HG03457 (cell line): Measurements from ENCODE around the gene TBCK.

Experiments
- ATAC-seq: cut with Tn5 transposase; IDR thresholded peaks from one replicate; pipeline ENCODE4 v1.9.1; 2021; ENCODE audit warnings: moderate number of reproducible peaks; ENCODE audit not compliant: unreplicated experiment

TBCK gene

DNA sequence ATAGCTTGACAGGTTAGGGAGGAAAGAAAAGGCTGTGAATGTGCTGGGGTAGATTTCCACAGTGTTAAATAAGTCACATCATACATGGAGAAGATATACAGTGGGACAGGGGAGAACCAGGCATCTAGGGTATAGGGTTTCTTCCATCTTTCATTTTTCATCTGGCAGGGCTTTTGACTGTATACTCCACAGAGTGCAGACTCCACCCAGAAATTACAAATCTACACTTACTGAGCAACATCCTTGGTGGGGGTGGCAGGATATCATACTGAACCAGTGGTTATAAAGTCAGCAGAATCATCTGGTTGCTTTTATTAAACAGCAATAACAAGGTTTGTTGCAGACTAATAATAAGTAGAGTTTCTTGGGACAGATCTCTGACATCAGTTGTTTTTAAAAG, 266.5 kb downstream of the TBCK start:
- ATAC-seq = no peak

DNA sequence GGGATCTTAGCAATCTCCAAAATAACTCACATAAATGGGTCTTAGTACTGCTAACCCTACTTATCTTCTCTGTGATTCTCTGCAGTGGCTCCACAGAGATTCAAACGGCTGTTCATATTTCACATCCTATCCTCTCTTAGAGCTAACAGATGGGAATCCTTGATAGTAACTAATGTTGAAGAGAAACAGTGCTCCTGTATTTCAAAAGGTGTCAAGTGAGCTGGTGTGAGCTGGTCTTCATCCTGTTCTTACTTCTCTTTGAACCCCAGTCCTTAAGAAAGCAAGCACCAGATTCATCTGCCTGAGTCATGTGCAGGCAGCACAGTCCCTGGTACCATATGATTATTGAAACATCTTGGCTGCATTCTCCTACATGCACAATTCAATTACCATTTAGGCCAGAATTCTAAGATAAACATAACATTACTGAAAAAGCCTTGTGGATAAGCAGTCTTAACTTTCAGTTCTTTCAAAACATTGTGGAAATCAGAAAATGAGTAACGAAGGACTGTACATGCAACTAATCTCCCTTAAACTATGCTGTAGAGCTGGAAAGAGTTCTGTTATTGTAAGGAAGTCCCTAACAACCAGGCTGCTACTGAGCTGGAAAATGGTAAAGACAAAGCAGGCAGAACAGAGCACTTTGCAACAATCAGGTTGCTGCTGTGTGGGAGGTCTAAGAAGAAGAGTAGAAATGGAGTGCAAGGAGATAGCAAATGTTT, 267.6 kb downstream of the TBCK start:
- no peak for ATAC-seq

DNA sequence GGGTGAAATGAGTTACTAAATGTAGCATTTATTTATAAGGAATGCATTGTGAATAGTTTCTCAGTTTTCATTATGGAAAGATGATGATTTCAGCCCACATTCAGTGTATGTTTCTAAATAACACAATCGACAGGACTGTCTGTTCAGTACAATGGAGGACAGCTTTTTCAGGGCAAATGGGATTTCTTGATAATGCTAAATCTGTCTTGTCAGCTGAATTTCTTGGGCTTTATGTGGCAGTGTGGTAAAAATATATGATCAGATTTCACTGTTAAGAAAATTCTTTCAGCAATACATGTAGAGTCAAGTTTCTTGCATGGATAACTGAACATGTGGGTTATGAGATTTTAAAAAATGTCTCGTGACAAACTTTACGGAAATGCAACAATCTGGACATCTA, 269.9 kb downstream of the TBCK start:
- ATAC-seq = no peak

DNA sequence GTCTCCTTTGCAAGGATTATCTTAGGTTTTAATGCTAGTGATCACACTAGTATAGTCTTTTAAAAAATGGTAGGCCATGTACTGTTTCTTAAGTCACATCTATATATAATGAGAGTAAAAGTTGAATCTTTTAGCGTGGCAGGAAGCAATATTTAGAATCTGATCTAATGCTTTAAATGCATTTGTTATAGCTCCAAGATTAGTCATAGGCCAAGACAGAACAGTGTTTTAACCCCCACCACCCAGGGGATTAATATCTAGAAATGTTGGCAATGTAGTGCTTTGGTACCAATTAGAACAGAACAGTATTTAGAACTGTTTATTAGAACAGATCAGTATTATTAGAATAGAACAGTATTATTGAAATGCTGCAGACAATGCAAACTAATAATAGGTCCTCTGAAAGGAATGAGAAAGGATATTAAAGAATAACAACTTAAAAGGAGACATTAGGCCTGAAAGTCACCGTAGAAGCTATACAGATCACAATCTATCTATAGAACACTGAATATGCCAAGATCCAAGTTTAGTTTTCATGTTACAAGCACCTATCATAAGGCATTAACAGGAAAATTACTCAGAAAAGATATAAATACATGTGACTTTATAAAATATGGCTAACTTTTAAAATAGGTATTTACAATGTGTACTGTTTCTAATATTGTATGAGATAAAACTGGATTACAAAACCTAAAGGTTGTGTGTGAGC, 274.6 kb downstream of the TBCK start:
- ATAC-seq = no peak

DNA sequence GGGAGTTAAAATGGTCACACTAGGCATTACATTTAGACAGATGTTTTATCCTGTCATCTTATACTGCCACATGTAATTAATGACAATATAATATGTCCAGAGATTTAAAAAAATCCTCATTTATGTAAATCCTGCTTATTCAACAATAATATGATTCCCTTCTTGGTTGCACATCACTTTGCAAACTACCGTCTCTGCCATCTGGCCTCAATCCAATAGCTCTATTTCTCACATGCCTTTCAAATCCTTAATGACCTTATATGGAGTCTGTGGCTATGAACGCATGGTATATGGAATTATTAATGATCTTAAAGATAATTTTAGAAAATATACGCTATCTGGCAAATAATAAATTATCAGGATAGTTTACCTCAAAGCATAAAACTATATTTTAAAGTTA, 276.2 kb downstream of the TBCK start:
- no peak for ATAC-seq

DNA sequence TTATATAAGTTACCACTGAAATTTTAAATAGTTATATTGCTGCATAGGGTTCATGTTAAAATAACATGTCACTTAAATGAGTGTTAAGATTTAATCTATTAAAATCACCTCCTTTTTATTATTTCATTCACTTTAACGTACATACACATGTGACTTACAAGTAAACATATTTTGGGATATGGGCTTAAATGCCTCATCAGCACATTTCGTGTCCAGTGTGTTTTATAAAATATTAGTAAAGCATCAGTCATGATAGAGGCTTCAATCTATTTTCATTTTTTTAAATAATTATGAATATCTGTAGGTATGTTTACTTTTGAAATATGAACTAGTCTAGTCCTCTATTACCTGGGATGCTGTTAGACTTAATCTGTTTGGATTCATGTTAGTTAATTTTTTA, 277.1 kb downstream of the TBCK start:
- ATAC-seq = no peak

DNA sequence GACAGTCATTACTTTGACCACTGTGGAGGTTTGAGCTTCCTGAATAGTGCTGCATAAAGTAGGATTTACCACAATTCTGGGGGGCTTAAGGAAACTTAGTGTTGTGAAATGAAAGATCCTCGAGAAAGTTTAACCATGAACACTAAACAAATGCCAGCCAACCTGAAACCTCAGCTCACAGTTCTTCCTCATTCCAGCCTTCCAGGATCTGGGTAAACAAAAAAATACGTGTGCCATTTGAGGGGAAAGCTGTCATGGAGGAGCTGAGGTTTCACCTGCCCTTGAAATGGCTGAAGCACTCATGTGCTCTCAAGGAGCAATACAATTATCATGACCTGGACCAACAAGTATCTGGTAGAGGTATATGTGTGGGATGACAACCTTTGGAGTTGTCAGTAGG, 278.0 kb downstream of the TBCK start:
- ATAC-seq = no peak

DNA sequence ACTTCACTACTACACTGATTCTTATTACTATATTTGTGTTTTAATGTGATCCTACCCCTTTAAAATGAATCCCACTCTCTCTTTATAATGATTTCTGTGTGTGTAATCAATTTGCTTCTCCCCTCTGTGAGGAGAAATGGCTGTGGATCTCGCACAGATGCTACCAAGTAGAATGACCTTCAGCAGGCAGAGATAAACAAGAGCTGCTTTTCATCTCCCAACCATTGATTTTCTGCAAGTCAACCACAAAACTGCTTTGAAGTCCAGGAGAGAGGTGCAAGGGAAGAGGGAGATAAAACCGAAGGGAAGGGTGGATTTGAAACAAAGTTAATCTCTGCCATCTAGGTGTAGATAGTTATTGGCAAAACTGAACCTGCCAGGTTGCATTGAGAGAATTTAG, 279.2 kb downstream of the TBCK start:
- no peak for ATAC-seq

DNA sequence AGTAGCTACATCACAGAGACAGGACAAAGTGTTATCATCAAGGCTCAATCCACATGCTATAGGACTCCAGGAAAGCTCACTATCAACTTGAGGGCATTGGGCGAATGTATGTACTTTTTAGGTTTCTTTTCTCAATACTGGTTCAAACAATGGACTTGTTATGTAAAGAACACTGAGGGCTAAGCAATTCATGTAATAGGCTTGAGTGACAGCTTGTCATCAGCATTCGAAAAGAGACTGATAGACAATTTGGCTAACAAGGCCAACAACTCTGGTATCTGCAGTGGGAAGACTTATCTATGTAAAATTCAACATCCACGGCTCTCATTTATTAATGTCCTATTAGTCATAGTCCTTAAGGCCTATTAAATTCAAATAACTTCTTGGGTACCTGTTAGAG, 279.7 kb downstream of the TBCK start:
- no peak for ATAC-seq

DNA sequence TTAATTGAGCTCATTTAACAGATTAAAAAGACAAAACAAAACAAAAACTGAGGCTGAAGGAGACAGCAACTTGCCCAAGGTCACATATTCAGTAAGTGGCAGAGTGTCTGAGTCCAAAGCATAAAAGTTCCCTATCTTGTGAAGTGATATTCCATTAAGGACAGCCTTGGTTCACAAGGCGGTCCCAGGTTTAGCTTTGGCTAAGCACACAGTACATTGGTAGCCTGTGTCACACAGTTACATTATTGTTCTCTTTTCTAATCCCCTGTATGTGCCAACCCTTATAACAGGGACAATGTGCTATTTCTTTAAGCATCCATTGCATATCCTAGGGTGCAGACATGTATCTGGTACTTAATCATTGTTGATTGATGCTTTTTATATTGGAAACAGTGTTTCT, 280.8 kb downstream of the TBCK start:
- no peak for ATAC-seq

DNA sequence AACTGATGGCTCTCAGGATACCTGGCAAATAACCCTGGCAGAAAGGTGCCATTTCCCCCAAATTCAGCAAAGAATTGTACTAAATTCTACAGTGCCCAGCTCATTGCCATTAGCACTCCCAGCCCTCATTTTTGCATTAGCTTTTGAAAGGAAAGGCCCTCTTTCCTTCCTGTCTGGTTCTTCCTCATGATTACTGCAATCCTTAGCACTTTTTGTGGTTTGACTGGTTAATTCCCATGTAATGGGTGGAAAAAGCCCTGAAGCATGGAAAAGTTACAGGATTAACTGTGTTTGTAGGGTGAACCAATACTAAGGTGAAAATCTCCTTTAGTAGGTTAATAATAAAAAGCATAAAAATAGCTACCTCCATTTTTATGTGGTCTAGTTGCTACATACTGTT, 281.3 kb downstream of the TBCK start:
- no peak for ATAC-seq

DNA sequence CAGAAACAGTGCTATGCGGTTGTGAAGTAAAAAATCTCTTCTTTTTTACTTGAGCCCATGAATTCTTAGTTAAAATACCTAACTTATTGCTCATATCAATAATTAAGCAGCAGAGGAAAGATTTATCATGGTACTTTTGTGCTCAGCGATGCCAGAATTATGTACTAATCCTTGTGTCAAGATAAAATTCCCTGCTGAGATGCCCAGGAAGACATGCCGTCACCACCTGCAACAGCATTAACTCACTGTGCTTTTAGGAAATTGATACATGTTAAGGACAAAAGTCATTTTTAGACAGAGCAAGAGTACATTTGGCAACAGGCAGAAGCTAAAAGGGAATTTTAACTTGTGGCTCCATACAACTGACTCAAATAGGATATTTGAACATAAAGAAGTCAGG, 281.8 kb downstream of the TBCK start:
- no peak for ATAC-seq

DNA sequence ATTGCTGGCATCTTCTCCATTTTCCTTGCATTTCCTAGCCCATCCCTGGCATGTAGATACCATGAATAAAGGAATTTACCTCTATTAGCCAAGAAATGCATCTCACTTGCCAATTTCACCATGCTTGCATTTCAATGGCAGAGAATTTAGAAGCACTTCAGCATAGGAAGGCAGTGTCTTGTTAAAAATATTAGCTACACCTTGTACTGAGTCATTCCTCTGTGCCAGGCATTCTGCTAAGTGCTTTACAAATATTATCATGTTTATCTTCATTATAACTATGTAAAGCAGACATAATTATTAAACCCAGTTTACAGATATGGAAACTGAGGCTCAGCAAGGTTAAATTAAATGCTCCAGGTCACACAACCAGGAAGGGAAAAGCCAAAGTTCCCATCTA, 282.5 kb downstream of the TBCK start:
- ATAC-seq = no peak

DNA sequence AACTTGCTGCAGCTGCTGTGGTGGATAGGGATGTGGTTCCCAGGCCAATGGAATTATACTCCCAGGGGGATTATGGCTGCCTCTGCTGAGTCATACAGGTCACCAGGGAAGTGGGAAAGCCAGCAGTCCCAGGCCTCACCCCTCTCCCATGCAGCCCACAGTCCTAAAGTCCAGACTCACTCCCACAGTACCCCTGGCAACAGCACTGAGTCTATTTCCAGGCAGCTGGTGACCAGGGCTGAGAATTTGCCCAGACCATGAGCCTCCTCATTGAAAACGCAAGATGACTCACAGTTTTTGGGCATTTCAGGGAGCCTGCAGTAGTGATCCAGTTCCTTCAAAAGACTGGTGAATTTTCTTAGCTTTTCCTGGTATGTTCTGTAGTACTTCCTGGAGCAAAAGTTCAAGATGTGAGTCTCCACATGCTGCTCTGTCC, 283.1 kb downstream of the TBCK start:
- ATAC-seq = no peak

DNA sequence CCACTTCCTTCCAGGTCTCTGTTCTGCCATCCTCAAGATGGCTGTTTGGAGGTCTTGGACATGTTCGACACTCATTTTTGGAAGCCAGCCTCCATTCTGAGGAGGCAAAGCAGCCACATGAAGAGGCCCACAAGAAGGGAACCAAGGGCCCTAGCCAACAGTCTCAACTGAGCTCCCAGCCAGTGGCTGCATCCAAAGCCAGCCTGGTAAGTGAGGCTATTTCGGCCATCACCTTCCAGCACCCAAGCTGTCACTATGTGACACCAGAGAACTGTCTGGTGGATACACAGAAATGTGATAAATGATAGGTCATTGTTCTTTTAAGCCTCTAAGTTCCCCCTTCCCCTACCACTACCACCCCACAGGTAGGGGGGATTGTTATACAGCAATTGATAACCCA, 293.6 kb downstream of the TBCK start:
- ATAC-seq = no peak

DNA sequence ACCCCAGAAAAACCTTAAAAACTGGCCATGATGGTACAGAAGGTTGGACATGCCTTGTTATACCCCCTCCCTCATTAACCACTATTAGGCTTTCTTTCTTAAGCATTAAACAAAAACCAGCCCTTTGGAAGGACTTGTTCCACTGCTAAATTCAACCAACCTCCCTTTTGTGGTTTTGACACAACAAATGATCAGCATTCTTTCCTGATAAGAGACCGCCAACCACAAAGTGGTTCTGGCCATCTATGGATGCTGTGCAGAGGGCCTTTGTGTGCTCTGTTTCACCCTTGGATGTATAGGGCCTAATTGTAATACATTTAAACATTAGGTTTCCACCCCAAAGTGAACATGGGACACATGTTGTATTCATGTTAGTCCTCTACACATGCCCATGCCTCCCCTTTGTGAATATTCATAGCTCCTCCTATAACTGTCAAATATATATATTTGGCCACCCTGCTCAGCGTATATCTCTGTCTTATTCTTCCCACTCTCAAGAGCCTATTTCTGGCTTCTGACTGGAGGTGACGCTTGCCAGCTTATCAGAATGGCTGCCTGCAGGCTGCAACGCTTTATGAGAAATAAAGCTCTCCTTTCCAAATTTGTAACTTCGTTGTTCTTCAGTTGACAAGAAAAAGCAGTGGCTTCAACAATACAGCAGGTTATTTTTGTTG, 294.1 kb downstream of the TBCK start:
- no peak for ATAC-seq

DNA sequence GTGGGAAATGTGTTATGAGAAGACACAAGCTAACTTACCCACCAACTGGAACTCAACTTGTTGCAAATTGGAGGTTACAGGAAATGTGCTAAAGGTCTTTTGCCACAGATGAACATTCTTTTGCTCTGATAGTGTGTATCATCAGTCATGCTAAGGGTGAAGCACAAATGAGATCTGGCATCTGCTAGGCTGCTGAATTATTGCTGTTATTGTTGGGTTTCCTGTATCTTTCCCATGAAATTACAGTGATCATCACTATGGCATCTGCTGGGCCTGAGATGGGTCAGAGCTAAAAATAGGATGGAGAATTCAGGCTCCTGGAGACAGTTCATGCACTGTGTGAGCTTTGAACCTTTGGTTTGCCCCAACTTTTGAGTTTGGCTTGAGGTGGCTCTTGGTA, 296.2 kb downstream of the TBCK start:
- no peak for ATAC-seq

DNA sequence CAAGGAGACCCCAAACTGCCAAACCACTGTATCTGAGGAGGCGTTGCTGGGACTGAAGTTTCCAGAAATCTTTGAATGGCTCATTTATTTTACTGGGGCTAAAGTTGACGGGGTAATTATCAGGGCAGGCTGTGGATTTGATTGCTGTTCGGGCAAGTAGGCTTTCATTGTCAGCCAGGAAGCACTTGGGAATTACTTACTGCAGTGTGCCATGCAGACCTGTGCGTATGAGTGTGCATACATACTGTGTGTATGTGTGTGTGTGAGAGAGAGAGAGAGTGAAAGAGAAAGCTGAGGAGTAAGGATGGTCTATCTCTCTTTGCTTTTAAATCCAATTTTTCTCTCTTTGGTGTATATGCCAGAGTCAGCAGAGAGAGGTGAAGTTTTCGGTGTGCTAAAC, 298.0 kb downstream of the TBCK start:
- ATAC-seq = no peak

DNA sequence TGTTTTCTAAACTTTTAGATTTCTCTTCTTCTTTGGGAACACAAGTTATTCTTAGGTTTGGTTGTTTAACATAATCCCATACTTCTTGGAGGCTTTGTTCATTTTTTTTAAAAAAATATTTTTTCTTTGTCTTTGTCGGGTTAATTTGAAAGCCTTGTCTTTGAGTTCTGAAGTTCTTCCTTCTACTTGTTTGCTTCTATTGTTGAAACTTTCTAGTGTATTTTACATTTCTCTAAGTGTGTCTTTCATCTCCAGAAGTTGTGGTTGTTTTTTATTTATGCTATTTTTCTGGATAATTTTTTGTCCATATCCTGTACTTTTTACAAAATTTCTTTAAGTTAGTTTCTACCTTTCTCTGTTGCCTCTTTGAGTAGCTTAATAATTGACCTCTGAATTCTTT, 304.6 kb downstream of the TBCK start:
- ATAC-seq = no peak

DNA sequence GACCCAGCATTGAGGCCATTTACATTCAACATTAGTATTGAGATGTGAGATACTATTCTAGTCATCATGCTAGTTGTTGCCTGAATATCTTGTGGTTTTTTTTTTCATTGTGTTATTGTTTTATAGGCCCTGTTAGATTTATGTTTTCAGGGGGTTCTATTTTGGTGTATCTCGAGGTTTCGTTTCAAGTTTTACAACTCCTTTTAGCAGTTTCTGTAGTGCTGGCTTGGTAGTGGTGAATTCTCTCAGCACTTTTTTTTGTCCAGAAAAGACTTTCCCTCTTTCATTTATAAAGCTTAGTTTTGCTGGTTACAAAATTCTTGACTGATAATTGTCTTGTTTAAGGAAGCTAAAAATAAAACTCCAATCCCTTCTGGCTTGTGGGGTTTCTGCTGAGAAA, 305.2 kb downstream of the TBCK start:
- no peak for ATAC-seq

DNA sequence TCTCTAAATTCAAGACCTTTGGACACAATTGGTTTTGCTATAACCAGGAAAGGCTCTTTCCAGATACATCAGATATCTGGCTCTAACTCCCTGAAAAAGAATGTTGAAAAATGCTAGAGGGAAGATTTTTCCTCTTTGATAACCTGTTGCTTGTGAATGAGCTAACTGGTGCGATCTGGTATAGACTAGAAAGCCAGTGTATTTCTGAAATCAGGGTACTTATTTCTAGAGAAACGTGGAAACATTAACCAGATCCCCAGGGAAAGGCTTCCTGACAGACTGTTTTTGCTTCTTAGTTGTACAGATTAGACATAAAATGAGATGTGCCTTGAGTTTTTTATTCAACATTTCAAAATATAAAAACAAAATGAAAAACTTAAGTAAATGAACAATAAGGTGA, 313.0 kb downstream of the TBCK start:
- no peak for ATAC-seq
